GM12878 (cell line): ENCODE measurements around the gene CCP110. TPM values are rescaled to one million over a fixed set of nuclear protein-coding genes. Genes with fewer than 3 reads are reported as not detected.

Experiments used
- ATAC-seq: fragments of 200-7000 bp; cut with Tn5 transposase; 3 replicates; pipeline ENCODE4 v1.9.1; 2020; ENCODE audit warnings: mild to moderate bottlenecking, moderate library complexity
- BruUV-seq: library from RNA; stranded (reverse); fragments of 400-500 nt; replicated peaks from 2 replicates; lab custom pipeline; 2021; lab: Mats Ljungman, UMichigan
- CTCF ChIA-PET: fragments of 300-600 bp; sonication (Branson Sonifier 250); formaldehyde crosslinking; extraction: SDS; loops from one replicate; lab custom pipeline; 2021; ENCODE audit warnings: inconsistent platforms; lab: Yijun Ruan, JAX
- POLR2A ChIA-PET: fragments of 350-600 bp; formaldehyde crosslinking; extraction: SDS; loops from one replicate; lab custom pipeline; 2021; ENCODE audit warnings: inconsistent platforms; lab: Charles Lee
- RAD21 ChIA-PET: fragments of 300-600 bp; sonication (Branson Sonifier 250); formaldehyde crosslinking; loops from one replicate; lab custom pipeline; 2023; ENCODE audit warnings: antibody characterized with exemption; ENCODE audit not compliant: unreplicated experiment; lab: Charles Lee
- SMC1A ChIA-PET: fragments of 300-600 bp; sonication (Branson Sonifier 250); formaldehyde crosslinking; loops from one replicate; lab custom pipeline; 2023; ENCODE audit not compliant: unreplicated experiment, uncharacterized antibody; lab: Charles Lee
- DNase-seq: peaks from one replicate; pipeline ENCODE4 v3.0.0-alpha.2; 2011; ENCODE audit warnings: low read depth, low spot score
- FAIRE-seq: peaks from 3 replicates; lab custom pipeline; 2011; peaks lifted over from hg19 to GRCh38; lab: Jason Lieb, UNC
- H2AFZ ChIP-seq: 2 replicates; pipeline ENCODE4 v1.6.0; 2011; ENCODE audit warnings: low read depth, low read length, control low read depth; ENCODE audit not compliant: control insufficient read depth
- H3K27ac ChIP-seq: 2 replicates; pipeline ENCODE4 v1.5.1; 2011; ENCODE audit warnings: control low read depth; ENCODE audit not compliant: control insufficient read depth, insufficient read depth
- H3K27me3 ChIP-seq, 2 experiments: replicated peaks in 1 of 2; 2 replicates each; pipeline versions ENCODE4 v1.6.0 to v1.6.1; 2011; ENCODE audit warnings: low read length in 1 of 2; ENCODE audit not compliant: control insufficient read depth in 2 of 2, insufficient read depth in 2 of 2
- H3K36me3 ChIP-seq, 2 experiments: 2 replicates each; pipeline ENCODE4 v1.5.1; 2011; ENCODE audit warnings: low read length in 1 of 2; ENCODE audit not compliant: control insufficient read depth in 2 of 2, insufficient read depth in 2 of 2
- H3K4me1 ChIP-seq: 2 replicates; pipeline ENCODE4 v1.6.1; 2011; ENCODE audit warnings: mild to moderate bottlenecking, low read length, moderate library complexity, mixed read lengths; ENCODE audit not compliant: control insufficient read depth, insufficient read depth
- H3K4me2 ChIP-seq: 2 replicates; pipeline ENCODE4 v1.6.0; 2011; ENCODE audit warnings: control low read depth; ENCODE audit not compliant: control insufficient read depth, insufficient read depth
- H3K4me3 ChIP-seq: fragments of 200-600 bp; sonication (generic); 2 replicates; pipeline ENCODE4 v1.5.1; 2016
- H3K79me2 ChIP-seq: 2 replicates; pipeline ENCODE4 v1.6.0; 2011; ENCODE audit warnings: low read length; ENCODE audit not compliant: control insufficient read depth, insufficient read depth
- H3K9ac ChIP-seq: 2 replicates; pipeline ENCODE4 v1.8.0; 2011; ENCODE audit warnings: low read length, control low read depth, mixed read lengths; ENCODE audit not compliant: control insufficient read depth, insufficient read depth
- H3K9me3 ChIP-seq: replicated peaks from 3 replicates; pipeline ENCODE4 v1.5.1; 2011; ENCODE audit warnings: mild to moderate bottlenecking, low read length; ENCODE audit not compliant: control insufficient read depth, insufficient read depth
- H4K20me1 ChIP-seq: 2 replicates; pipeline ENCODE4 v1.6.0; 2011; ENCODE audit not compliant: control insufficient read depth, insufficient read depth
- CEBPB ChIP-seq, 2 experiments: fragments of 150-350 bp in 1 of 2; IDR thresholded peaks; 2 replicates each; pipeline ENCODE4 v1.6.1; 2012 to 2014; ENCODE audit warnings: low read depth in 2 of 2, low read length in 2 of 2, borderline replicate concordance in 1 of 2, inconsistent platforms in 1 of 2
- CEBPZ ChIP-seq: fragments of 150-350 bp; IDR thresholded peaks from 2 replicates; pipeline ENCODE4 v1.6.1; 2016; ENCODE audit warnings: low read depth, low read length
- CHD4 ChIP-seq: fragments of 200-600 bp; sonication (generic); IDR thresholded peaks from 2 replicates; pipeline ENCODE4 v1.6.1; 2016; ENCODE audit warnings: mild to moderate bottlenecking
- JUND ChIP-seq: IDR thresholded peaks from 2 replicates; pipeline ENCODE4 v1.6.1; 2012; ENCODE audit warnings: low read depth, mild to moderate bottlenecking, low read length, improper control_type of control experiment, moderate library complexity
- MTA3 ChIP-seq: IDR thresholded peaks from 2 replicates; pipeline ENCODE4 v1.6.1; 2012; ENCODE audit warnings: low read length, inconsistent platforms, borderline replicate concordance
- MYC ChIP-seq: IDR thresholded peaks from 2 replicates; pipeline ENCODE4 v1.6.1; 2011; ENCODE audit warnings: mild to moderate bottlenecking, low read length, moderate library complexity, inconsistent platforms; ENCODE audit not compliant: insufficient read depth, insufficient replicate concordance, insufficient read length, severe bottlenecking
- NFIC ChIP-seq: IDR thresholded peaks from 2 replicates; pipeline ENCODE4 v1.6.1; 2012; ENCODE audit warnings: low read depth, mild to moderate bottlenecking, inconsistent platforms, low read length, moderate library complexity
- NRF1 ChIP-seq: conservative IDR thresholded peaks from 2 replicates; pipeline ENCODE4 v1.6.1; 2011; ENCODE audit warnings: mild to moderate bottlenecking, low read depth, low read length, improper control_type of control experiment
- RAD51 ChIP-seq: fragments of 450-650 bp; IDR thresholded peaks from 2 replicates; pipeline ENCODE4 v1.6.1; 2016; ENCODE audit warnings: moderate library complexity, mild to moderate bottlenecking, inconsistent platforms
- SREBF2 ChIP-seq: IDR thresholded peaks from 2 replicates; pipeline ENCODE4 v1.6.1; 2012; ENCODE audit warnings: mild to moderate bottlenecking, low read length
- STAT3 ChIP-seq: IDR thresholded peaks from 2 replicates; pipeline ENCODE4 v1.6.1; 2011; ENCODE audit warnings: low read depth, low read length, improper control_type of control experiment
- ZNF207 ChIP-seq: fragments of 450-650 bp; IDR thresholded peaks from 2 replicates; pipeline ENCODE4 v1.6.1; 2014; ENCODE audit warnings: antibody characterized with exemption, mild to moderate bottlenecking, borderline replicate concordance
- WGBS: methylation state at CpG from one replicate; pipeline ENCODE4 v1.1.6; 2016; ENCODE audit warnings: low lambda C conversion rate; ENCODE audit not compliant: insufficient replicate concordance, insufficient coverage; ENCODE audit errors: missing lambda C conversion rate; 5-methylcytosine and 5-hydroxymethylcytosine counted together
- in situ Hi-C: fragments of 300-500 bp; cut with MboI; formaldehyde crosslinking; loops from 9 replicates; pipeline ENCODE4 v1.14.3; 2018; ENCODE audit warnings: mixed read lengths
- intact Hi-C: fragments of 100-400 bp; cut with micrococcal nuclease; formaldehyde crosslinking; loops from one replicate; pipeline ENCODE4 v1.14.2; 2022; ENCODE audit not compliant: unreplicated experiment
- polyA plus RNA-seq, 11 experiments: library from polyadenylated mRNA; depleted of rRNA in 4 of 11; unstranded in 6 of 11; stranded (reverse) in 5 of 11; fragments of >200 nt; fragmentation: Nextera tagmentation in 4 of 11; fragmentation: Illumina TruSeq in 1 of 11; extraction: Ambion mirVana in 4 of 11; extraction: Trizol in 1 of 11; gene quantifications; 1 replicate in 1 of 11; 2 replicates in 10 of 11; pipeline versions ENCODE4 v1.2.1 to v1.2.3, GENCODE V29; 2011 to 2016; ENCODE audit warnings: inconsistent platforms in 2 of 11, missing spikeins in 2 of 11, low read depth in 1 of 11
- total RNA-seq, 4 experiments: library from RNA; depleted of rRNA in 3 of 4; stranded (reverse); fragments of >200 nt in 3 of 4; fragmentation: Illumina TruSeq in 1 of 4; extraction: Trizol in 1 of 4; gene quantifications; 2 replicates each; pipeline versions ENCODE4 v1.2.1 to v1.2.3, GENCODE V29; 2013 to 2021
- TF ChIP-seq, protein P1 (sequence below): IDR thresholded peaks from 2 replicates; pipeline ENCODE4 v1.6.1; 2011; ENCODE audit warnings: borderline replicate concordance, low read depth, mild to moderate bottlenecking, moderate library complexity, mixed read lengths, low read length; ENCODE audit not compliant: insufficient read depth; ENCODE audit errors: extremely low read length
- TF ChIP-seq, protein P2 (sequence below): fragments of 450-650 bp; IDR thresholded peaks from 2 replicates; pipeline ENCODE4 v1.6.1; 2016; ENCODE audit warnings: mild to moderate bottlenecking

CCP110 gene
- total and polyA plus RNA-seq, 10 of the 15 experiments (the other 5 are each of a cell fraction or from before 2014, with no cell fraction given): 6.4 to 38.1 (median 26.7) TPM

- TF ChIP-seq CHD4 (no peak), SREBF2 (no peak), MTA3 (no peak)
These were observed 71.5 kb downstream of the CCP110 start (continued) for GRCh38 chr16:19595043-19595767.

GRCh38 chr16:19598805-19599510, 75.2 kb downstream of the CCP110 start:
- in situ Hi-C loops: no loop called here
- POLR2A ChIA-PET: no interaction called here
- no peak for FAIRE-seq

More at GRCh38 chr16:19598805-19599510, 75.2 kb downstream of the CCP110 start:
- RAD21 ChIA-PET: interaction anchor here (0.8 to 1.7 kb wide), 4 partner anchors 10 to 288 kb away, joined by 3 to 14 read pairs (median 3); partner anchors contain the start of gene GPRC5B
- H3K36me3 ChIP-seq: peaks cover 0 to 9% of the 10 kb centered on the region in 2 experiments; a peak in 3 of 4 replicates
- no peak for DNase-seq
- H4K20me1 ChIP-seq: no peaks in the 10 kb centered on the region
- no peaks in the 10 kb centered on the region for H3K9me3 ChIP-seq
- no peaks in the 10 kb centered on the region for H3K79me2 ChIP-seq
- intact Hi-C loops: no loop called here
- no peak overlapping the region for H3K4me3 ChIP-seq
- no TSS peak for BruUV-seq
- H3K27ac ChIP-seq: no peak overlapping the region
- TF ChIP-seq MYC: no peak
- TF ChIP-seq ZNF207: no peak
- TF ChIP-seq, protein P1, sequence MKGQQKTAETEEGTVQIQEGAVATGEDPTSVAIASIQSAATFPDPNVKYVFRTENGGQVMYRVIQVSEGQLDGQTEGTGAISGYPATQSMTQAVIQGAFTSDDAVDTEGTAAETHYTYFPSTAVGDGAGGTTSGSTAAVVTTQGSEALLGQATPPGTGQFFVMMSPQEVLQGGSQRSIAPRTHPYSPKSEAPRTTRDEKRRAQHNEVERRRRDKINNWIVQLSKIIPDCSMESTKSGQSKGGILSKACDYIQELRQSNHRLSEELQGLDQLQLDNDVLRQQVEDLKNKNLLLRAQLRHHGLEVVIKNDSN: no peak
- TF ChIP-seq MTA3: no peak
- TF ChIP-seq, protein P2, sequence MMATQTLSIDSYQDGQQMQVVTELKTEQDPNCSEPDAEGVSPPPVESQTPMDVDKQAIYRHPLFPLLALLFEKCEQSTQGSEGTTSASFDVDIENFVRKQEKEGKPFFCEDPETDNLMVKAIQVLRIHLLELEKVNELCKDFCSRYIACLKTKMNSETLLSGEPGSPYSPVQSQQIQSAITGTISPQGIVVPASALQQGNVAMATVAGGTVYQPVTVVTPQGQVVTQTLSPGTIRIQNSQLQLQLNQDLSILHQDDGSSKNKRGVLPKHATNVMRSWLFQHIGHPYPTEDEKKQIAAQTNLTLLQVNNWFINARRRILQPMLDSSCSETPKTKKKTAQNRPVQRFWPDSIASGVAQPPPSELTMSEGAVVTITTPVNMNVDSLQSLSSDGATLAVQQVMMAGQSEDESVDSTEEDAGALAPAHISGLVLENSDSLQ: no peak
- TF ChIP-seq STAT3: no peak
- TF ChIP-seq CEBPZ: no peak
- no peak for TF ChIP-seq CEBPB (IDR thresholded peaks at IDR 0.05; ENCODE audit: borderline replicate concordance in 1 of 2, low read depth in 2 of 2, low read length in 2 of 2)
- TF ChIP-seq RAD51: no peak
- TF ChIP-seq NFIC: no peak
- TF ChIP-seq NRF1: no peak
- TF ChIP-seq JUND: no peak
- no peak overlapping the region for H3K9ac ChIP-seq
- CTCF ChIA-PET: interaction anchor here (0.7 to 9.9 kb wide), 7 partner anchors 8 to 787 kb away, joined by 3 to 149 read pairs (median 3); partner anchors contain the start of gene GPRC5B
- H3K4me1 ChIP-seq: no peaks in the 10 kb centered on the region
- WGBS: 86% methylated on average over 6 of the region's 6 CpGs
- SMC1A ChIA-PET: interaction anchor here (0.7 to 5.6 kb wide), 7 partner anchors 13 to 580 kb away, joined by 3 to 61 read pairs (median 3); partner anchors contain the start of genes IQCK and KNOP1
- H2AFZ ChIP-seq: no peak overlapping the region
- no peaks in the 10 kb centered on the region for H3K27me3 ChIP-seq
- ATAC-seq: no peak
- H3K4me2 ChIP-seq: no peak overlapping the region
